ENCODE data around the gene SUN3. TPM values are rescaled to one million over a fixed set of nuclear protein-coding genes. Genes with fewer than 3 reads are reported as not detected.

The SUN3 gene
- total RNA-seq, 1 experiment from 2014 or later: not detected

- H3K36me3 Mint-ChIP-seq (ENCODE audit: insufficient read depth, unreplicated experiment): peaks cover 34% of the 10 kb centered on the region
- peak overlapping the region; percentile 90 for H3K27ac Mint-ChIP-seq (ENCODE audit: unreplicated experiment)
- CTCF ChIA-PET: no interaction called here
- Histone ChIP-seq H3K4me1 (peaks cover 5% of the 10 kb centered on the region), H3K27me3 (replicated peaks; ENCODE audit: control insufficient read depth, insufficient read depth, low read length) (no peaks in the 10 kb centered on the region), H3K4me3 (ENCODE audit: low read depth, low read length) (peak overlapping the region; percentile 87), H3K36me3 (ENCODE audit: control insufficient read depth, insufficient read depth, low read length) (peaks cover 5% of the 10 kb centered on the region), H3K9me3 (no peaks in the 10 kb centered on the region)
- no TSS peak for BruUV-seq (replicated peaks)
- peaks cover 18% of the 10 kb centered on the region for H3K4me1 Mint-ChIP-seq (ENCODE audit: low read depth, unreplicated experiment)
- TF ChIP-seq CTCF (IDR thresholded peaks at IDR 0.05; ENCODE audit: insufficient read depth in 1 of 2, low read depth in 1 of 2, low read length in 1 of 2, severe bottlenecking in 1 of 2, unreplicated experiment in 1 of 2): no peak
- H3K4me3 Mint-ChIP-seq (ENCODE audit: unreplicated experiment): peak overlapping the region; percentile 81
- no peak for DNase-seq
- H3K27me3 Mint-ChIP-seq (ENCODE audit: insufficient read depth, unreplicated experiment): no peaks in the 10 kb centered on the region
- POLR2A ChIA-PET: no interaction called here
- no peaks in the 10 kb centered on the region for H3K9me3 Mint-ChIP-seq (ENCODE audit: unreplicated experiment)
- intact Hi-C loops (cut with micrococcal nuclease; ENCODE audit: unreplicated experiment): loop anchor here (1.0 to 2.0 kb wide), 3 partner anchors 9 to 130 kb away; partner anchors contain the start of gene UPP1
Observed at GRCh38 chr7:47979832-47980181, 49.1 kb downstream of the SUN3 start.

- no TSS peak for BruUV-seq (replicated peaks)
- Histone ChIP-seq H3K9me3 (no peaks in the 10 kb centered on the region), H3K27me3 (replicated peaks; ENCODE audit: control insufficient read depth, insufficient read depth, low read length) (no peaks in the 10 kb centered on the region), H3K4me1 (peaks cover 5% of the 10 kb centered on the region), H3K4me3 (ENCODE audit: low read depth, low read length) (peak within 1 kb of the TSS; percentile 87), H3K36me3 (ENCODE audit: control insufficient read depth, insufficient read depth, low read length) (peaks cover 5% of the 10 kb centered on the region)
- peak; percentile 93 to 94 for DNase-seq
- peaks cover 18% of the 10 kb centered on the region for H3K4me1 Mint-ChIP-seq (ENCODE audit: low read depth, unreplicated experiment)
- POLR2A ChIA-PET: no interaction called here
- peak within 1 kb of the TSS; percentile 81 for H3K4me3 Mint-ChIP-seq (ENCODE audit: unreplicated experiment)
- H3K27ac Mint-ChIP-seq (ENCODE audit: unreplicated experiment): peak within 1 kb of the TSS; percentile 90
- no peaks in the 10 kb centered on the region for H3K9me3 Mint-ChIP-seq (ENCODE audit: unreplicated experiment)
- H3K27me3 Mint-ChIP-seq (ENCODE audit: insufficient read depth, unreplicated experiment): no peaks in the 10 kb centered on the region
- no peak for TF ChIP-seq CTCF (IDR thresholded peaks at IDR 0.05; ENCODE audit: insufficient read depth in 1 of 2, low read depth in 1 of 2, low read length in 1 of 2, severe bottlenecking in 1 of 2, unreplicated experiment in 1 of 2)
- H3K36me3 Mint-ChIP-seq (ENCODE audit: insufficient read depth, unreplicated experiment): peaks cover 39% of the 10 kb centered on the region
- CTCF ChIA-PET: interaction anchor here (0.7 kb wide), 1 partner anchor 51 kb away, joined by 3 read pairs; no protein-coding TSS in a partner anchor
- intact Hi-C loops (cut with micrococcal nuclease; ENCODE audit: unreplicated experiment): loop anchor here (1.0 to 2.0 kb wide), 3 partner anchors 10 to 131 kb away; partner anchors contain the start of gene UPP1
Observed at GRCh38 chr7:47979145-47979831, 49.6 kb downstream of the SUN3 start, which contains the start of gene HUS1. Gene HUS1, minus strand, starts transcription at chr7:47979615. Its CDS starts 96 bp downstream, at chr7:47979519.

GRCh38 chr7:47978790-47979144, 50.1 kb downstream of the SUN3 start:
- intact Hi-C loops (cut with micrococcal nuclease; ENCODE audit: unreplicated experiment): loop anchor here (1.0 to 2.0 kb wide), 3 partner anchors 11 to 132 kb away; partner anchors contain the start of gene UPP1
- Mint-ChIP-seq H3K27ac (ENCODE audit: unreplicated experiment) (peak overlapping the region; percentile 90), H3K27me3 (ENCODE audit: insufficient read depth, unreplicated experiment) (no peaks in the 10 kb centered on the region), H3K36me3 (ENCODE audit: insufficient read depth, unreplicated experiment) (peaks cover 45% of the 10 kb centered on the region), H3K9me3 (ENCODE audit: unreplicated experiment) (no peaks in the 10 kb centered on the region), H3K4me3 (ENCODE audit: unreplicated experiment) (peak overlapping the region; percentile 81), H3K4me1 (ENCODE audit: low read depth, unreplicated experiment) (peaks cover 18% of the 10 kb centered on the region)
- BruUV-seq (replicated peaks): no TSS peak
- Histone ChIP-seq H3K27me3 (replicated peaks; ENCODE audit: control insufficient read depth, insufficient read depth, low read length) (no peaks in the 10 kb centered on the region), H3K4me3 (ENCODE audit: low read depth, low read length) (peak overlapping the region; percentile 87), H3K36me3 (ENCODE audit: control insufficient read depth, insufficient read depth, low read length) (peaks cover 5% of the 10 kb centered on the region), H3K4me1 (peaks cover 5% of the 10 kb centered on the region), H3K9me3 (no peaks in the 10 kb centered on the region)
- POLR2A ChIA-PET: no interaction called here
- CTCF ChIA-PET: interaction anchor here (0.7 kb wide), 1 partner anchor 51 kb away, joined by 3 read pairs; no protein-coding TSS in a partner anchor
- DNase-seq: no peak
- TF ChIP-seq CTCF (IDR thresholded peaks at IDR 0.05; ENCODE audit: insufficient read depth in 1 of 2, low read depth in 1 of 2, low read length in 1 of 2, severe bottlenecking in 1 of 2, unreplicated experiment in 1 of 2): no peak

All from Caco-2 (cell line).